GM13976 (cell line): Measurements from ENCODE around the gene NBEA.

Experiments
- DNase-seq: peaks from one replicate; pipeline ENCODE4 v3.0.0; 2012; ENCODE audit warnings: low spot score
- CTCF ChIP-seq: IDR thresholded peaks from 2 replicates; pipeline ENCODE4 v1.5.1; 2012; ENCODE audit warnings: borderline replicate concordance, mild to moderate bottlenecking; ENCODE audit not compliant: insufficient read depth; ENCODE audit errors: extremely low read depth, missing control alignments, control extremely low read depth
- in situ Hi-C: fragments of 300-500 bp; cut with MboI; formaldehyde crosslinking; loops from one replicate; pipeline ENCODE4 v1.12.0; 2022; ENCODE audit warnings: low sequenced_read_pairs, mixed read lengths, inconsistent platforms; ENCODE audit not compliant: unreplicated experiment

The NBEA gene

GRCh38 chr13:35703061-35703460 is 761.0 kb downstream of the NBEA start:
- no peak for DNase-seq
- in situ Hi-C loops, result loop anchor here (25.0 kb wide), 1 partner anchor 491 kb away; no protein-coding TSS in a partner anchor
- TF ChIP-seq CTCF, result no peak

- no peak for TF ChIP-seq CTCF
- DNase-seq, result no peak
- in situ Hi-C loops, result loop anchor here (25.0 kb wide), 1 partner anchor 492 kb away; no protein-coding TSS in a partner anchor
Observed at GRCh38 chr13:35704331-35704730, 762.3 kb downstream of the NBEA start.

DNA sequence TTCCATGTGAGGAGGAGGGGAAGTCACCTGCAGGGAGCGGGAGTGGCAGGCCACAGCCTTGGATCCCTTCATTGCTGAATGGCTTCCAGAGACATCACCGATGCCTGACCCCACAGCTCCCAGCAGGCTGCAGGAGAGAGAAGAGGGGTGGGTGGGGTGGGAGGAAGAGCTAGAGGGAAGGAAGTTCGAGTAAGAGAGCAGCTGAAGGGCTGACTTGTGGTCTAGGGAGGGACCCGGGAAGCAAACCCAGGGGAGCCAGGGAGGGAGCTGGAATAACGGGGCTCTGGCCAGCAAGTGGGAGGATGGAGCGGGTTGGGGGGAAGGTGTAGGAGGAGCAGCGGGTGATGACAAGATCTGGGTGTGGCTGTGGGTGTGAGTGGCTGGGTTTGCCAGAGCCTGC is 764.2 kb downstream of the NBEA start:
- in situ Hi-C loops, result loop anchor here (25.0 kb wide), 1 partner anchor 494 kb away; no protein-coding TSS in a partner anchor
- TF ChIP-seq CTCF, result no peak
- no peak for DNase-seq

- TF ChIP-seq CTCF, result no peak
- no peak for DNase-seq
- in situ Hi-C loops, result loop anchor here (25.0 kb wide), 1 partner anchor 494 kb away; no protein-coding TSS in a partner anchor
Observed at GRCh38 chr13:35706721-35707120, 764.7 kb downstream of the NBEA start.

DNA sequence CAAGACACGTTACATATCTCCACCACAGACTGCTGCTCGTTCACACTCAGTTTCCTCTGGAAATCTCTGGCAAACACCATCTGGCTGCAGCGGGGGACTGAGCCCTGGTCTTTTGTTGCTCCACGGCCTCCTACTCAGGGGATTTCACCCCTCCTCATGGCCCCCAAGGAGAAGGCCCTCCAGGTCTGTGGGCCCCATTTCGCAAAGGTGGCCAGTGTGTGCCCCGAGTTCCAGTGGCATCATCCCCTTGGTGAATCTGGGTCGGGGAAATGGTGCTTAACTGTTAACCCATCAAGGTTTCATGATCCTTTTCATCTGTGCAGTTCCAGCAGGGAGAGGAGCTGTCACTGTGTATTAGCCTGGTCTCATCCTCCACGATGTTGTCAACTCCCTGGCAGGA is 769.8 kb downstream of the NBEA start:
- in situ Hi-C loops, result loop anchor here (25.0 kb wide), 1 partner anchor 500 kb away; no protein-coding TSS in a partner anchor
- DNase-seq, result no peak
- no peak for TF ChIP-seq CTCF

DNA sequence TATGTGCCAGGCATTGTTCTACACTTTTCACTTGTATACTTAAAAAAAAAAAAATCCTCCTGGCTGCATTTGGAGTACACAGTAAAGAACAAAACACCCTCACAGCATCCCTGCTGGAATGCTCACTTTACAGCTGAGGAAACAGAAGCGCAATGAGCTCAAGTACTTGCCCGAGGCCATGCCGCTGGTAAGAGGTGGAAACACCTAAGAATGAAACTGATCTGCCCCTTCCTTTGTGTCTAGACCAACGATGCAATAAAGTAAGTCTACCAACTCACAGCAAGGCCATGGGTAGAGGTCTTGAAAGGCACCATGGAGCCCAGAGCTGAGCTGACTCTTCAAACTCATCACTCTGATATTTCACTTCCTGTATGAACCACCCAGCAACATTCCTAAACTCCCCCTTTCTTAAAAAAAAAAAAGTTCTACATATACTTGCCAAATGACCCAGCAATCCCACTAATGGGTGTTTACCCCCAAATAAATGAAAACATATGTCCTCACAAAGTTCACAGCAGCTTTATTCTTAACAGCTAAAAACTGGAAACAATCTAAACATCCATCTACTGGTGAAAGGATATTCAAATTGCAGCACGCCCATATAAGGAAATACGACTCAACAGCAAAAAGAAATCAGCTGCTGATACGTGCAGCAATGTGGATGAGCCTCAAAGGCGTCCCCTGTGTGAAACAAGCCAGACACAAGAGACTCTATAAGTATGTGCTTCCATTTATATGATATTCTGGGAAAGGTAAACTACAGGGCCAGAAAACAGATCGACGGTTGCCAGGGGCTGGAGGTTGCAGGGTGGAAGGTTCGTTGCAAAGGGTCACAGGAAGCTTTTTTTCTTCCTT is 771.1 kb downstream of the NBEA start:
- no peak for TF ChIP-seq CTCF
- no peak for DNase-seq
- in situ Hi-C loops, result loop anchor here (25.0 kb wide), 1 partner anchor 501 kb away; no protein-coding TSS in a partner anchor
